NCI-H2227 (cell line): Measurements from ENCODE around the gene EXOSC1.
A peak's percentile ranks its signal among the peaks of the same experiment; 100 is the strongest.
"Not testable (repeated sequence)": the region's sequence is repeated elsewhere in the genome, so short reads cannot be mapped to it uniquely, and the experiment has no call there.

Experiments used
- DNase-seq: peaks from one replicate; lab custom pipeline; 2025; ENCODE audit not compliant: unreplicated experiment; lab: John Stamatoyannopoulos, UW

EXOSC1 gene

GRCh38 chr10:97459933-97460332 is 14.1 kb upstream of the EXOSC1 start:
- DNase-seq = no peak

GRCh38 chr10:97459111-97459510 is 13.3 kb upstream of the EXOSC1 start:
- DNase-seq = no peak

DNA sequence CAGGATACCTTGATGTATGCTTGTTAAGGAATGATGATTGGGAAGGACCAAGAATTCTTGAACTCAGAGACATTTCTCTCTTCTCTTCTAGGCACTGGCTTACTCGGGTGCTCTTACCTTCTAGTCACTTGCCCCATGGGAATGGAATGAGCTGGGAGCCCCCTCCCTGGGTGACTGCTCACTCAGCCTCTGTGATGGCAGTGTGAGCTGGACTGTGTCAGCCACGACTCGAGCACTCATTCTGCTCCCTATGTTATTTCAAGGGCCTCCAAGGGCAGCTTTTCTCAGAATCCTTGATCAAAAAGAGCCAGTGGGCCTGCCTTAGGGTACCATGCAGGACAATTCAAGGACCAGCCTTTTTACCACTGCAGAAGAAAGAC is 10.9 kb upstream of the EXOSC1 start:
- no peak for DNase-seq

DNA sequence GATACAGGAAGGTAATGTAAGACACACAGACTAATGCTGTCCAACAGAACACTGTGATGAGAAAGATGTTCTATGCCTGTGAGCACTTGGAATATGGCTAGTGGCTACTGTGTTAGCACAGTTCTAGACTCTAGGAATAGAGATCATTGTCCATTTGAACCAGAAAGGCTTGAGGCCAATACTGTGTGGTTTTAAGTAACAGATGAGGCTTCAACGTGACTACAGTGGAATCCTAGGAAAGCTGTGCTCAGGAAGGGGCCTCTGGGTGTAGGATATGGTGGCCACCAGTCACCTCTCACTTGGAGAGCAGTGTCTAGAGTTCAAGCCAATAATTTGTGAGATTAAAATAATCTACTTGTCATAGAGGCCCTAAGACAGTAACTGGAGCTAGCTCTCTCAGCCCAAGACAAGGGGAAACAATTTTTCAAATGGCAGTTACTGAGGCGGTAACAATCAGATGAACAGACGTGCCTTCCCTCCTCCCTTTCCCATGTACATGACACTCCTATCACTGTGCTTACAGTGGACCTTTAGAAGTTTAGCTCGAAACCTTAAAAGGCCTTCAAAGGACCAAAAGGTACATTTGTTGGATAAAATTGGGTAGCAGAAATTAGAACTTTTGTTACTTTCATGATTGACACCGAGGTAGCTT is 10.4 kb upstream of the EXOSC1 start:
- no peak for DNase-seq

- no peak for DNase-seq
Measured at GRCh38 chr10:97454330-97455036, 8.7 kb upstream of the EXOSC1 start.

GRCh38 chr10:97452352-97452751 is 6.5 kb upstream of the EXOSC1 start:
- no peak for DNase-seq

DNA sequence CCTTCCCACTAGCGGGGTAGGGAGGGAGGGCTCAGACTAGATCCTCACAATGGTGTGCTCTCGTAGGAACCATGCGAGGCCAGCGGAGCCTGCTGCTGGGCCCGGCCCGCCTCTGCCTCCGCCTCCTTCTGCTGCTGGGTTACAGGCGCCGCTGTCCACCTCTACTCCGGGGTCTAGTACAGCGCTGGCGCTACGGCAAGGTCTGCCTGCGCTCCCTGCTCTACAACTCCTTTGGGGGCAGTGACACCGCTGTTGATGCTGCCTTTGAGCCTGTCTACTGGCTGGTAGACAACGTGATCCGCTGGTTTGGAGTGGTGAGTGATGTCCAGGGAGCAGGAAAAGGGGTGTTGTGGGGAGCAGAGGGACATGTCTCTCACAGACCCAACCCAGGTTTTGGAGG is 5.8 kb upstream of the EXOSC1 start:
- no peak for DNase-seq

DNA sequence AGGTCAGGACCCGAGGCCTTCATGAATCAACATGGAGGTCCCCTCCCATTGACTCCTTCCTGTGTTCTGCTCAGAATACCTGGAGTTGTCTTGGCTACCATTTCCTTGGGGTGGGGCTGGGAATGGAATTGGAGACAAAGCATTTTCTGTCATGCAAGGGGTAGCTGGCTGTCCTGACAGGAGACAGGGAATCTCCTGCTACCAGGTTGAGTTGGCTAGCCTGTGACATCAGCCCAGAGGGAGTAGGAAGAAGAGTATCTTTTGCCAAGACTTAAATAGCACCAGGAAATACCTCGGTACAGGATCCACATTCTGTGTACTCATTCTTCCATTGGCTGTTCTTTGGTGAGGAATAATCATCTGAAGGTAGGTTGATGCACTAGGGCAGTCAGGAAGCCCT is 5.0 kb upstream of the EXOSC1 start:
- no peak for DNase-seq

- DNase-seq = no peak
Measured at GRCh38 chr10:97445357-97445721, 467 bp downstream of the EXOSC1 start.

DNA sequence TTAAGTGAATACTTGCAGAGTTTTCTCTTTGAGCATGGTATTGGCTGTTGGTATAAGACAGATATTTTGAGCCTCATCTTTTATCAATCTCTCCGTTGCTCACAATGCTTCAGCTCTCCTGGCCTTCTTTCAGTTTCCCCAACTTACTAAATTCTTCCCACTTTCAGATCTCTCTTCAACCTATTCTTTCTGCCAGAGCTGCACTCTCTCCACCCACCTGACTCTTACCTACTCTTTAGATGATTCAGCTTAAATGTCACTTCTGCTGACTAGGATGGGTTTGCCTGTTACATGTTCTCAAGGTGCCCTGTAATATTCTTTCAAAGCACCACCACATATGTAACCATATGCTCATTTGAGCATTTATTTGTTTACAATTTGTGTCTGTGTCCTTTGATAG is 1.6 kb downstream of the EXOSC1 start:
- no peak for DNase-seq

GRCh38 chr10:97442277-97442676 is 3.5 kb downstream of the EXOSC1 start:
- DNase-seq = no peak

- no peak for DNase-seq
Measured at GRCh38 chr10:97435211-97435610, 10.6 kb downstream of the EXOSC1 start.

DNA sequence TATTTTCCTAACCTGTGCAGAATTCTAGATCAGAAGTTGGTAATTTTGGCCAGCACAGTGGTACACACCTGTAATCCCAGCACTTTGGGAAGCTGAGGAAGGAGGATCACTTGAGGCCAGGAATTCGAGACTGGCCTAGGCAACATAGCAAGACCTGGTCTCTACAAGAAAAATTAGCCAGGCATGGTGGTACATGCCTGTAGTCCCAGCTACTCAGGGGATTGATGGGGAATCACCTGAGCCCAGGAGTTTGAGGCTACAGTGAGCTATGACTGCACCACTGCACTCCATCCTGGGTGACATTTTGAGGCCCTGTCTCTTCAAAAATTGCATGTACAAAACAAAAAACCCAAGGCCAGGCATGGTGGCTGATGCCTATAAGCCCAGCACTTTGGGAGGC is 11.2 kb downstream of the EXOSC1 start:
- DNase-seq = no peak

GRCh38 chr10:97434055-97434454 is 11.8 kb downstream of the EXOSC1 start:
- DNase-seq = no peak

- DNase-seq = peak; percentile 9
Measured at GRCh38 chr10:97428572-97428981, 17.2 kb downstream of the EXOSC1 start.

DNA sequence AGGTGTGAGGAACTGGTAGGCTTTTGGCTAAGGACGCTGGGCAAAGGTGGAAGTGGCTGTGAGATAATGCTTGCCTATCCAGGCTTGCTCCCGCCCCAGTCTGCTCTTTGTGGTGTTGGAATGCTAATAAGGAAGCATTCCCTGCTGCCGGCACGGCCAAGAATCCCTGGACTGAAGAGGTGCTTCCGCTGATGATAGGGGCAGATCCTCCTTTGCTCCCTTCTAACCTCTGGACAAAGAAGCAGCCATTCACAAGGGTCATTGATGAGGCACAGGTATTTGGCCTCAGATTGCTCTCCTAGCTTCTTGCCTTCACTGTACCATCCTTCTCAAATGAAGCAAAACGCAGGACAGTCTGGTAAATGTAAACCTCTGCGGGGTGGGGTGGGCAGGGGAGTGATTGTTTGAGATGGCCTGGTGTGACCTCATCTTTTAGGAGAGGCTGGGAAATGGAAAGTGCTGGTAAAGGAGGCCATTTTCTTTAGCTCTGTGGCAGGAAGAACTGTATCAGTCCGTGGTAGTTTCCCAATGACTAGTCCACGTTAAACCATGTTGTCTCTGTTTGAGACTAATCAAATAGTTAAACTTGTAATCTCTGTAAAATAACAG is 18.1 kb downstream of the EXOSC1 start:
- DNase-seq = peak; percentile 28

DNA sequence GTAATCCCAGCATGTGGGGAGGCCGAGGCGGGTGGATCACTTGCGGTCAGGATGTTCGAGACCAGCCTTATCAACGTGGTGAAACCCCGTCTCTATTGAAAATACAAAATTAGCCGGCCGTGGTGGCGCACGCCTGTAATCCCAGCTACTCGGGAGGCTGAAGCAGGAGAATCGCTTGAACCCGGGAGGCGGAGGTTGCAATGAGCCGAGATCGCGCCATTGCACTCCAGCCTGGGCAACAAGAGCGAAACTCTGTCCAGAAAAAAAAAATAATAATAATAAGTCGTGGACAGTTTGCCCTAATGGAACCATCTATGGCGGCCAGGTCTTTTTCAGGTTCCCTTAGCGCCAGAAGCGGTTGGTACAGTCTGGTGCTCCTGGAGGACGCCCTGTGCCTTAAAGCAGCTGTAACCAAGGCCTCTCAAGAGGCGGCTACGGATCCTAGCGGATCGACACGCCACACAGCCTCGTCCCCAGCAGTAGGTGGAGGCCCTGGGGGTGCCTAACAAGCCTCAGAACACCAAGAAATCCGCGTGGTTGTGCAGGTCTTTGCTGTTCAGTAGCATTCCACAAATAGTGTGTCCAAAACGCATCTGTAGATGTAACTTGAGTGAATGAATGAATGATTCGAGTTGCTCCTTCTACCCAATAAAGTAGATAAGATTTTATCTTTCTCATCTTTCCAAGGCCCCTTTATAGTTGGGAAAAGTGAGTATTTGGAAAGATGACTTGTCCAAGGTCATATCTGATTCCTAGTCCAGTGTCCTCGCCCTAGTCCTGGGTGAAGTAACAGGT is 18.8 kb downstream of the EXOSC1 start:
- DNase-seq = peak; percentile 11

DNA sequence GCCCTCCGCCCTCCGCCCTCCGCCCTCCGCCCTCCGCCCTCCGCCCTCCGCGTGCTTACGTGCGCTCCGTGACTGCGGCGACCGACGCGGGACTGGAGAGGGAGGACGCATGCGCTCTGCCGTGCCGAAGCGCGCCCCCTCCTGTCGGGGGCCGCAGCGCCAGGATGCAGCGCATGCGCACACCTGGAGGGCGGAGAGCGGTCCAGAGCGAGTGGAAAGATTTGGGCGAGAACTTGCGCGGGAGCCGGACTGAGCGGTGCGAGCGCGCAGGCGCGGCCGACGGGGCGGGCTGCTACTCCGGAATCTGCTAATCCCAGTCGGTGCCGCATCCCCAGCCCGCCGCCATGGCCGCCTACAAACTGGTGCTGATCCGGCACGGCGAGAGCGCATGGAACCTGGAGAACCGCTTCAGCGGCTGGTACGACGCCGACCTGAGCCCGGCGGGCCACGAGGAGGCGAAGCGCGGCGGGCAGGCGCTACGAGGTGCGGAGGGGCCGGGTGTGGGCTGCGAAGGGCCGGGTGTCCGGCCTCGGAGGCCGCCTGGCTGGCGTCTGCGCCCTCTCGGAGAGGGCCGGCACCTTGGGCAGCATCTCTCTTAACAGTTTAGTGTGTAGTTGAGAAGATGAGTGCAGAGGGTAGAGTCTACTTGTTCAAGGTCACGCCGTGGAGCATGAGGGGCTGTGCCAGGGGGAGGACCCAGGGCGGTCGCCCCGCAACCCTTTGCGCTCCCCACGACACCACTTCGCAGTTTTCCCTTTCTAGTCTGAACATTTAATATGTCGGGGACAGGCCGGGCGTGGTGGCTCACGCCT is 19.6 kb downstream of the EXOSC1 start, which contains the start of gene PGAM1:
PGAM1 (plus strand) TSS at position 228 of the 812 bp plus-strand sequence; CDS start at position 345, 117 bp downstream.
- DNase-seq = peak; percentile 94

- DNase-seq = not testable (repeated sequence)
Measured at GRCh38 chr10:97423757-97424098, 22.1 kb downstream of the EXOSC1 start.

GRCh38 chr10:97416565-97416964 is 29.2 kb downstream of the EXOSC1 start:
- DNase-seq = no peak

- DNase-seq = no peak
Measured at GRCh38 chr10:97412891-97413304, 32.9 kb downstream of the EXOSC1 start.
